Endothelial cell (in vitro differentiated cells): Measurements from ENCODE around the gene SLC6A4. TPM values are rescaled to one million over a fixed set of nuclear protein-coding genes. Genes with fewer than 3 reads are reported as not detected.
"Not testable (repeated sequence)": the region's sequence is repeated elsewhere in the genome, so short reads cannot be mapped to it uniquely, and the experiment has no call there.

Experiments used
- DNase-seq: peaks from one replicate; pipeline ENCODE4 v3.0.0; 2021; ENCODE audit warnings: low spot score
- H3K27ac Mint-ChIP-seq: one replicate; pipeline ENCODE4 v1.8.0; 2021; ENCODE audit warnings: mixed read lengths, inconsistent platforms; ENCODE audit not compliant: unreplicated experiment
- H3K27me3 Mint-ChIP-seq: one replicate; pipeline ENCODE4 v1.8.0; 2021; ENCODE audit warnings: mild to moderate bottlenecking, moderate library complexity, mixed read lengths, inconsistent platforms; ENCODE audit not compliant: unreplicated experiment
- H3K36me3 Mint-ChIP-seq: one replicate; pipeline ENCODE4 v1.8.0; 2021; ENCODE audit warnings: mild to moderate bottlenecking, low read depth, mixed read lengths, inconsistent platforms; ENCODE audit not compliant: unreplicated experiment
- H3K4me1 Mint-ChIP-seq: one replicate; pipeline ENCODE4 v1.8.0; 2021; ENCODE audit warnings: mild to moderate bottlenecking, mixed read lengths, inconsistent platforms; ENCODE audit not compliant: unreplicated experiment
- H3K4me3 Mint-ChIP-seq: one replicate; pipeline ENCODE4 v1.8.0; 2021; ENCODE audit warnings: mild to moderate bottlenecking, mixed read lengths, inconsistent platforms; ENCODE audit not compliant: unreplicated experiment
- H3K9me3 Mint-ChIP-seq: one replicate; pipeline ENCODE4 v1.8.0; 2021; ENCODE audit warnings: mixed read lengths, inconsistent platforms; ENCODE audit not compliant: unreplicated experiment
- total RNA-seq: library from RNA; stranded (reverse); fragmentation: NEBNext Ultra II Directional; extraction: Animal tissue kit (Norgen Biotek cat#: 25700); gene quantifications from one replicate; pipeline ENCODE4 v1.2.1, GENCODE V29; 2021; ENCODE audit not compliant: unreplicated experiment
- TF ChIP-seq, protein P1 (sequence below): fragments of 200-600 bp; sonication (generic); IDR thresholded peaks from one replicate; pipeline ENCODE4 v1.5.0; 2021; ENCODE audit warnings: antibody characterized with exemption; ENCODE audit not compliant: unreplicated experiment

SLC6A4 gene
- total RNA-seq, 1 donor from 2014 or later = 1.0 TPM

DNA sequence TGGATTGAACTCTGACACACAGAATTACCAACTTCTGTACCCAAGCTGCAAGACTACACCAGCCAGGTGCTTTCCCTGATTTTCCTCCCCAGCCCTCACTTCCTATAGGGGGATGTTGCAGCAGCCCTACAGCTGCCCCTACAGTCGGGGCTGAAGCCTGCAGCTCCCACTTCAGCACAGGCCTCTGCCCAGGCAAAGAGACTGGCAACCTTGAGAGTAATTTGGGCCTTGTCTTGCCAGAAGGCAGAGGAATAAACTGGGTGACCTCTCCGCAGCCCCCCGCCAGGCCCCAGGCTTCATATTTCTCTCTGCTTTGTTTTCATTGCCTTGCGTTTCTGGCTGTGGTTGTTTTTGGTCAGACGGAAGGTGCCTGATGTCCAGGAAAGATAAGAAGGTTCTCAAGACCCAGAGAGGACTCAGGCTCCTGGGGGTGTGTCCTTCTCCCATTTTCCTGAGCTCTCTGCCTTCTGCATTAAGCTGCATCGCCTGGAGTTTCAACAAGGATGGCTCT is 32.0 kb downstream of the SLC6A4 start:
- Mint-ChIP-seq H3K4me3 (no peak overlapping the region), H3K36me3 (no peaks in the 10 kb centered on the region), H3K4me1 (peaks cover 20% of the 10 kb centered on the region), H3K9me3 (no peaks in the 10 kb centered on the region), H3K27me3 (peaks cover 5% of the 10 kb centered on the region), H3K27ac (peak overlapping the region; percentile 52)
- TF ChIP-seq, protein P1, sequence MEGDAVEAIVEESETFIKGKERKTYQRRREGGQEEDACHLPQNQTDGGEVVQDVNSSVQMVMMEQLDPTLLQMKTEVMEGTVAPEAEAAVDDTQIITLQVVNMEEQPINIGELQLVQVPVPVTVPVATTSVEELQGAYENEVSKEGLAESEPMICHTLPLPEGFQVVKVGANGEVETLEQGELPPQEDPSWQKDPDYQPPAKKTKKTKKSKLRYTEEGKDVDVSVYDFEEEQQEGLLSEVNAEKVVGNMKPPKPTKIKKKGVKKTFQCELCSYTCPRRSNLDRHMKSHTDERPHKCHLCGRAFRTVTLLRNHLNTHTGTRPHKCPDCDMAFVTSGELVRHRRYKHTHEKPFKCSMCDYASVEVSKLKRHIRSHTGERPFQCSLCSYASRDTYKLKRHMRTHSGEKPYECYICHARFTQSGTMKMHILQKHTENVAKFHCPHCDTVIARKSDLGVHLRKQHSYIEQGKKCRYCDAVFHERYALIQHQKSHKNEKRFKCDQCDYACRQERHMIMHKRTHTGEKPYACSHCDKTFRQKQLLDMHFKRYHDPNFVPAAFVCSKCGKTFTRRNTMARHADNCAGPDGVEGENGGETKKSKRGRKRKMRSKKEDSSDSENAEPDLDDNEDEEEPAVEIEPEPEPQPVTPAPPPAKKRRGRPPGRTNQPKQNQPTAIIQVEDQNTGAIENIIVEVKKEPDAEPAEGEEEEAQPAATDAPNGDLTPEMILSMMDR = no peak
- no peak for DNase-seq

DNA sequence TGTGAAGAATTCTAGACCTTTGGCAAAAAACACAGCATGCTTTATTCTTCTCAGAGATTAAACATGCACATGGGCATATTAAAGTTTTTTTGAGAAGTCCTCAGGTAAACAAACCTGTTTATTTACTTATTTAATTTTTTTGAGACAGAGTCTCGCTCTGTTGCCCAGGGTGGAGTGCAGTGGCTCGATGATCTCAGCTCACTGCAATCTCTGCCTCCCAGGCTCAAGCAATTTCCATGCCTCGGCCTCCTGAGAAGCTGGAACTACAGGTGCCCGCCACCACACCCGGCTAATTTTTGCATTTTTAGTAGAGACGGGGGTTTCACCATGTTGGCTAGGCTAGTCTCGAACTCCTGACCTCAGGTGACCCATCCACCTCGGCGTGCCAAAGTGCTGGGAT is 34.8 kb downstream of the SLC6A4 start:
- H3K27me3 Mint-ChIP-seq, H3K27ac Mint-ChIP-seq: not testable (repeated sequence)

DNA sequence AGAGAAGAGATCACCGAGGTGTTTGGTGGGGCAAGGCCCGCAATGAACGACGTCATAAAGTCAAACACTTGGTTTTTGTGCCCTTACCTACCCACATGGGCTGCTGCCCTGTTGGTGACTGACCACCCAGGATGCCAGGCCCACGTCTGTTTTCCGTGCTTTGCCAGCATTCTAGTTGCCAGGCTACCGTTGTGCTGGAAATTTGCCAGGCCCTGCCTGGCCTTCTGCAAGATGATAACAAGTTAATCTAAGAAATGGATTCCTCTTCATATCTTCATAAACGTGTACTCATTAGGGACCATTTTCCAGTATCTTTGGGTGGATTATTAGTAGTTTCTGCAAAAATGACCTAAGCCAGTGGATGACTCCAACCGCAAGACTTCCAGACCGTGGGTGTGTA is 35.4 kb downstream of the SLC6A4 start:
- H3K36me3 Mint-ChIP-seq = no peaks in the 10 kb centered on the region
- DNase-seq = no peak
- H3K27me3 Mint-ChIP-seq = peaks cover 4% of the 10 kb centered on the region
- H3K4me3 Mint-ChIP-seq = no peak overlapping the region
- peaks cover 26% of the 10 kb centered on the region for H3K4me1 Mint-ChIP-seq
- TF ChIP-seq, protein P1 = no peak
- no peaks in the 10 kb centered on the region for H3K9me3 Mint-ChIP-seq
- no peak overlapping the region for H3K27ac Mint-ChIP-seq

More for the DNA sequence above, 34.8 kb downstream of the SLC6A4 start:
- not testable (repeated sequence) for H3K36me3 Mint-ChIP-seq, H3K4me3 Mint-ChIP-seq, H3K9me3 Mint-ChIP-seq, DNase-seq
- peaks cover 26% of the 10 kb centered on the region for H3K4me1 Mint-ChIP-seq

DNA sequence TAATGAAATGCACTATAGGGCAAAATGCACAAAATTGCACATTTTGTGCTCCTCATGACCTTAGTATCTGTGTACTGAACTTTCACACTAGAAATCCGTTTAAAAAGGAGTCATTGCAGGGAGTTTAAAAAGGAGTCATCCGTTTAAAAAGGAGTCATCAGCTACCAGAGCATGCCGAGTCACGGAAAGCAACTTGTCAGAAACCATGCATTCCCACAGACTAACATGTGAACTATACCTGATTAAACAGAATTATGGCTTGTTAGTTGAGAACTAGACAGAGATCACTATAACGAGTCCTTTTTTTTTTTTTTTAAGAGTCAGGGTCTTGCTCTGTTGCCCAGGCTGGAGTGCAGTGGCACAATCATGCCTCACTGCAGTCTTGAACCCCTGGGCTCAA is 35.9 kb downstream of the SLC6A4 start:
- no peak for DNase-seq
- Mint-ChIP-seq H3K4me3 (no peak overlapping the region), H3K27me3 (peaks cover 4% of the 10 kb centered on the region), H3K36me3 (no peaks in the 10 kb centered on the region), H3K4me1 (peaks cover 24% of the 10 kb centered on the region), H3K9me3 (no peaks in the 10 kb centered on the region), H3K27ac (no peak overlapping the region)
- TF ChIP-seq, protein P1 = no peak

DNA sequence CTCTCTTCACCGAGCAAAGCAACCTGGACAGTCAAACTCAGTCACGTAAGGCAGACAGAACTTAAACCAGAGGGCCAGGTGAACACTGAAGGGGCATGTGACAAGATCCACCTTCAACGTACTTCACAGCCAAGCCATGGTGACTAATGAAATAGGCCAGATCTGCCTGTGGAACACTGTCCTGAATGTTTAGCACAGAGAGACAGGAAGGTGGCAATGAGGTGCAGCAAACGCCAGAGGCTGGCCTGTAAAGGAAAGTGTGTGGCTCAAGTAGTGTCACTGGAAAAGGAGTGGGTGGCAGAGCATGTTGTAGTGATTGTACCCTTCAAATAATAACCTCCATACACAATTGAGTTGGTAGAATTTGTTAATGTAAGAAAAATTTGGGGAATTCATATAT is 38.1 kb downstream of the SLC6A4 start:
- no peak for DNase-seq
- Mint-ChIP-seq H3K4me1 (peaks cover 7% of the 10 kb centered on the region), H3K36me3 (no peaks in the 10 kb centered on the region), H3K27me3 (peaks cover 1% of the 10 kb centered on the region), H3K27ac (peak overlapping the region; percentile 92), H3K4me3 (no peak overlapping the region), H3K9me3 (no peaks in the 10 kb centered on the region)
- TF ChIP-seq, protein P1 = no peak

DNA sequence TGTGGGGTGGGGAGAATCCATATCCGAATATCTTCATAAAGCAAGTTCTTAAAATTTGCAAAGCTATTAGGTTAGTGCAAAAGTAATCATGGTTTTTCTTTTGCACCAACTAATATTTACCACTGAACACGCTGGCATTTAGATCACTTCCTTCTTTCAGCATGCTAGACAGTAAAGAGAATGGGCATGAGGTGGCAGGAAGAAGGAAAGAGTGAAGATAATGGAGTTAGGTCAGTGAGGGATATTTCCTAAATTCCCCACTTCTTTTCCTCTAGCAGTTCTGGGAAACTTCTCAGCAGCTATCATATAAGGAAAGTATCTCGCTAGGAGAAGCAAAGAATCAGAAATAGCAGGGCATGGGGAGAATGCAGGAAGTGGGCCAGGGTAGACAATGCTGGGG is 39.0 kb downstream of the SLC6A4 start:
- no peaks in the 10 kb centered on the region for H3K9me3 Mint-ChIP-seq
- no peak overlapping the region for H3K4me3 Mint-ChIP-seq
- peaks cover 1% of the 10 kb centered on the region for H3K27me3 Mint-ChIP-seq
- peaks cover 7% of the 10 kb centered on the region for H3K4me1 Mint-ChIP-seq
- H3K27ac Mint-ChIP-seq = peak overlapping the region; percentile 92
- TF ChIP-seq, protein P1 = no peak
- no peaks in the 10 kb centered on the region for H3K36me3 Mint-ChIP-seq
- DNase-seq = no peak
